NT2/D1 (cell line): ENCODE data around the gene MEPCE.

Experiments used
- SUZ12 ChIP-seq: IDR thresholded peaks from 2 replicates; pipeline ENCODE4 v1.6.1; 2011; ENCODE audit not compliant: insufficient read length, insufficient read depth; ENCODE audit errors: extremely low read depth
- YY1 ChIP-seq: IDR thresholded peaks from 2 replicates; pipeline ENCODE4 v1.6.1; 2011; ENCODE audit not compliant: insufficient read length, insufficient read depth
- ZNF274 ChIP-seq: IDR thresholded peaks from 2 replicates; pipeline ENCODE4 v1.6.1; 2011; ENCODE audit warnings: mild to moderate bottlenecking, low read depth, low read length

GRCh38 chr7:100477871-100478267 is 48.2 kb downstream of the MEPCE start:
- TF ChIP-seq ZNF274 (no peak), YY1 (no peak), SUZ12 (no peak)
